Neural cell (in vitro differentiated cells): ENCODE measurements around the gene SMAD2. TPM values are rescaled to one million over a fixed set of nuclear protein-coding genes. Genes with fewer than 3 reads are reported as not detected.

Experiments
- H2AFZ ChIP-seq: fragments of 200-600, 300-800 bp; sonication (generic), shearing (Covaris generic); 2 replicates; pipeline ENCODE4 v1.6.0; 2014; ENCODE audit warnings: low read depth, mild to moderate bottlenecking, antibody characterized with exemption, low read length, moderate library complexity
- H3F3A ChIP-seq: fragments of 200-600 bp; shearing (Covaris generic); 2 replicates; pipeline ENCODE4 v1.6.1; 2016; ENCODE audit warnings: mild to moderate bottlenecking, moderate library complexity, mixed read lengths, antibody characterized with exemption, low read length; ENCODE audit not compliant: insufficient read depth, poor library complexity, severe bottlenecking
- H3K27ac ChIP-seq: fragments of 200-600, 300-800 bp; sonication (generic), shearing (Covaris generic); 2 replicates; pipeline ENCODE4 v1.5.1; 2014; ENCODE audit warnings: mild to moderate bottlenecking, low read length, moderate library complexity
- H3K27me3 ChIP-seq: fragments of 300-800, 200-600 bp; sonication (generic), shearing (Covaris generic); 2 replicates; pipeline ENCODE4 v1.6.0; 2014; ENCODE audit warnings: mild to moderate bottlenecking, low read depth, low read length, moderate library complexity; ENCODE audit not compliant: insufficient read depth
- H3K36me3 ChIP-seq: fragments of 300-800, 200-600 bp; sonication (generic), shearing (Covaris generic); 2 replicates; pipeline ENCODE4 v1.5.1; 2014; ENCODE audit warnings: mild to moderate bottlenecking, antibody characterized with exemption, low read length, moderate library complexity; ENCODE audit not compliant: insufficient read depth
- H3K4me2 ChIP-seq: fragments of 300-800, 200-600 bp; sonication (generic), shearing (Covaris generic); 2 replicates; pipeline ENCODE4 v1.6.0; 2014; ENCODE audit warnings: mild to moderate bottlenecking, low read length
- H3K4me3 ChIP-seq: fragments of 300-800, 200-600 bp; sonication (generic), shearing (Covaris generic); 2 replicates; pipeline ENCODE4 v1.5.1; 2014; ENCODE audit warnings: mild to moderate bottlenecking, low read length, moderate library complexity
- H3K79me2 ChIP-seq: fragments of 200-600 bp; shearing (Covaris generic); replicated peaks from 2 replicates; pipeline ENCODE4 v1.6.0; 2014; ENCODE audit warnings: mild to moderate bottlenecking, low read length, moderate library complexity; ENCODE audit not compliant: insufficient read depth
- H3K9ac ChIP-seq: fragments of 300-800, 200-600 bp; sonication (generic), shearing (Covaris generic); 2 replicates; pipeline ENCODE4 v1.6.1; 2016; ENCODE audit warnings: mild to moderate bottlenecking, low read length, mixed read lengths
- H3K9me2 ChIP-seq: fragments of 200-600 bp; shearing (Covaris generic); 2 replicates; pipeline ENCODE4 v1.6.1; 2016; ENCODE audit warnings: mild to moderate bottlenecking, low read length, mixed read lengths; ENCODE audit not compliant: insufficient read depth
- H3K9me3 ChIP-seq: fragments of 200-600, 300-800 bp; sonication (generic), shearing (Covaris generic); 2 replicates; pipeline ENCODE4 v1.6.1; 2016; ENCODE audit warnings: mild to moderate bottlenecking, mixed run types, low read length, moderate library complexity, mixed read lengths
- H4K20me1 ChIP-seq: fragments of 200-600 bp; shearing (Covaris generic); 2 replicates; pipeline ENCODE4 v1.6.1; 2016; ENCODE audit warnings: mild to moderate bottlenecking, mixed run types; ENCODE audit not compliant: insufficient read depth
- CTCF ChIP-seq: fragments of 450-650 bp; IDR thresholded peaks from 2 replicates; pipeline ENCODE4 v1.5.1; 2014; ENCODE audit warnings: antibody characterized with exemption, mild to moderate bottlenecking, moderate library complexity; ENCODE audit not compliant: poor library complexity, severe bottlenecking
- EP300 ChIP-seq: fragments of 450-650 bp; conservative IDR thresholded peaks from 2 replicates; pipeline ENCODE4 v1.6.1; 2014; ENCODE audit warnings: antibody characterized with exemption, mild to moderate bottlenecking, moderate library complexity; ENCODE audit not compliant: poor library complexity, severe bottlenecking
- EZH2 ChIP-seq: fragments of 200-600, 300-800 bp; shearing (Covaris generic), sonication (generic); IDR thresholded peaks from 2 replicates; pipeline ENCODE4 v1.6.1; 2014; ENCODE audit warnings: antibody characterized with exemption, low read length, borderline replicate concordance, mild to moderate bottlenecking; ENCODE audit not compliant: insufficient read depth, poor library complexity, severe bottlenecking
- MXI1 ChIP-seq: fragments of 450-650 bp; conservative IDR thresholded peaks from 2 replicates; pipeline ENCODE4 v1.6.1; 2014; ENCODE audit warnings: antibody characterized with exemption, mild to moderate bottlenecking; ENCODE audit not compliant: poor library complexity, severe bottlenecking
- POLR2AphosphoS5 ChIP-seq: IDR thresholded peaks from 2 replicates; pipeline ENCODE4 v1.6.1; 2012
- RAD21 ChIP-seq: fragments of 450-650 bp; conservative IDR thresholded peaks from 2 replicates; pipeline ENCODE4 v1.6.1; 2014; ENCODE audit warnings: antibody characterized with exemption, mild to moderate bottlenecking, moderate library complexity
- REST ChIP-seq: IDR thresholded peaks from 2 replicates; pipeline ENCODE4 v1.6.1; 2012; ENCODE audit warnings: borderline replicate concordance
- SMC3 ChIP-seq: fragments of 450-650 bp; conservative IDR thresholded peaks from 2 replicates; pipeline ENCODE4 v1.6.1; 2014; ENCODE audit warnings: antibody characterized with exemption, mild to moderate bottlenecking, moderate library complexity; ENCODE audit not compliant: poor library complexity
- TAF1 ChIP-seq: IDR thresholded peaks from 2 replicates; pipeline ENCODE4 v1.6.1; 2012; ENCODE audit warnings: low read depth
- polyA plus RNA-seq: library from polyadenylated mRNA; depleted of rRNA; stranded (reverse); fragments of >200 nt; gene quantifications from 2 replicates; pipeline ENCODE4 v1.2.3, GENCODE V29; 2014

SMAD2 gene
- polyA plus RNA-seq, 1 donor from 2014 or later: 64.7 TPM

GRCh38 chr18:47863041-47863440 lies 67.4 kb downstream of the SMAD2 start:
- peaks cover 4% of the 10 kb centered on the region for H3K79me2 ChIP-seq
- H3K27ac ChIP-seq: no peak overlapping the region
- H2AFZ ChIP-seq: no peak overlapping the region
- H3K4me3 ChIP-seq: no peak overlapping the region
- no peak overlapping the region for H3K4me2 ChIP-seq
- peaks cover 3% of the 10 kb centered on the region for H3K36me3 ChIP-seq
- H4K20me1 ChIP-seq: no peaks in the 10 kb centered on the region
- H3K9me2 ChIP-seq: no peaks in the 10 kb centered on the region
- H3K9ac ChIP-seq: no peak overlapping the region
- TF ChIP-seq EZH2 (no peak), SMC3 (no peak), POLR2AphosphoS5 (no peak), MXI1 (no peak), RAD21 (no peak), CTCF (no peak), EP300 (no peak)
- H3K27me3 ChIP-seq: no peaks in the 10 kb centered on the region
- H3K9me3 ChIP-seq: peaks cover 8% of the 10 kb centered on the region
- no peaks in the 10 kb centered on the region for H3F3A ChIP-seq

- Histone ChIP-seq H3K36me3 (peaks cover 12% of the 10 kb centered on the region), H3K9me3 (peaks cover 8% of the 10 kb centered on the region), H3K79me2 (peaks cover 4% of the 10 kb centered on the region), H3K27me3 (no peaks in the 10 kb centered on the region), H3K9ac (no peak overlapping the region), H3K4me3 (no peak overlapping the region), H2AFZ (no peak overlapping the region), H3K27ac (no peak overlapping the region), H3K4me2 (no peak overlapping the region), H3F3A (no peaks in the 10 kb centered on the region), H4K20me1 (no peaks in the 10 kb centered on the region), H3K9me2 (no peaks in the 10 kb centered on the region)
- TF ChIP-seq MXI1 (no peak), CTCF (no peak), EZH2 (no peak), POLR2AphosphoS5 (no peak), TAF1 (no peak), RAD21 (no peak), EP300 (no peak), REST (no peak), SMC3 (no peak)
Measured at GRCh38 chr18:47858607-47859006, 71.9 kb downstream of the SMAD2 start.
